Endothelial cell of umbilical vein (primary cell): ENCODE measurements around the gene IRF2BPL. TPM values are rescaled to one million over a fixed set of nuclear protein-coding genes. Genes with fewer than 3 reads are reported as not detected.

Experiments used
- BruUV-seq: library from RNA; stranded (reverse); fragments of 400-500 nt; replicated peaks from 2 replicates; lab custom pipeline; 2021; lab: Mats Ljungman, UMichigan
- CTCF ChIA-PET: fragments of 300-600, 350-600 bp; sonication (Branson Sonifier 250); formaldehyde crosslinking; loops from one replicate; lab custom pipeline; 2021; ENCODE audit warnings: antibody characterized with exemption, inconsistent platforms; lab: Charles Lee
- POLR2A ChIA-PET: fragments of 300-600, 350-600 bp; sonication (Branson Sonifier 250); formaldehyde crosslinking; loops from one replicate; lab custom pipeline; 2021; ENCODE audit warnings: antibody characterized with exemption, inconsistent platforms; lab: Charles Lee
- DNase-seq: peaks from one replicate; pipeline ENCODE4 v3.0.0-alpha.2; 2011; ENCODE audit warnings: low read depth, low spot score
- FAIRE-seq: peaks from 2 replicates; lab custom pipeline; 2011; peaks lifted over from hg19 to GRCh38; lab: Jason Lieb, UNC
- H2AFZ ChIP-seq: 2 replicates; pipeline ENCODE4 v1.6.0; 2012; ENCODE audit warnings: low read depth, low read length, control low read depth, inconsistent platforms
- H3K27ac ChIP-seq: 2 replicates; pipeline ENCODE4 v1.5.1; 2011; ENCODE audit warnings: low read depth, mild to moderate bottlenecking, control low read depth, low read length, moderate library complexity; ENCODE audit not compliant: insufficient read depth
- H3K27me3 ChIP-seq, 2 experiments: 2 replicates each; pipeline versions ENCODE4 v1.6.0 to v1.6.1; 2011; ENCODE audit warnings: low read length in 2 of 2, mixed read lengths in 1 of 2; ENCODE audit not compliant: control insufficient read depth in 2 of 2, insufficient read depth in 2 of 2
- H3K36me3 ChIP-seq, 2 experiments: 2 replicates in 1 of 2; 3 replicates in 1 of 2; pipeline ENCODE4 v1.5.1; 2011; ENCODE audit warnings: low read length in 2 of 2, mild to moderate bottlenecking in 1 of 2, moderate library complexity in 1 of 2; ENCODE audit not compliant: control insufficient read depth in 2 of 2, insufficient read depth in 2 of 2; ENCODE audit errors: extremely low read depth in 1 of 2
- H3K4me1 ChIP-seq: 3 replicates; pipeline ENCODE4 v1.5.1; 2011; ENCODE audit warnings: mild to moderate bottlenecking, low read length; ENCODE audit not compliant: control insufficient read depth, insufficient read depth; ENCODE audit errors: extremely low read depth
- H3K4me2 ChIP-seq: 2 replicates; pipeline ENCODE4 v1.6.1; 2011; ENCODE audit warnings: low read length, control low read depth, mixed read lengths; ENCODE audit not compliant: insufficient read depth
- H3K4me3 ChIP-seq, 3 experiments: fragments of 200-600 bp in 1 of 3; sonication (generic), shearing (Covaris generic) in 1 of 3; replicated peaks in 1 of 3; 2 replicates each; pipeline ENCODE4 v1.5.1; 2011 to 2016; ENCODE audit warnings: control low read depth in 3 of 3, low read length in 3 of 3, mild to moderate bottlenecking in 2 of 3, inconsistent platforms in 1 of 3, low read depth in 1 of 3, moderate library complexity in 1 of 3; ENCODE audit not compliant: insufficient read depth in 1 of 3
- H3K79me2 ChIP-seq: 2 replicates; pipeline ENCODE4 v1.6.0; 2012; ENCODE audit warnings: low read length, inconsistent platforms; ENCODE audit not compliant: control insufficient read depth, insufficient read depth
- H3K9ac ChIP-seq: replicated peaks from 2 replicates; pipeline ENCODE3; 2011; ENCODE audit warnings: low read length, control low read depth; ENCODE audit not compliant: insufficient read depth; ENCODE audit errors: extremely low read depth
- H3K9me1 ChIP-seq: replicated peaks from 3 replicates; pipeline ENCODE4 v1.6.0; 2011; ENCODE audit warnings: mild to moderate bottlenecking, low read length; ENCODE audit not compliant: control insufficient read depth, insufficient read depth; ENCODE audit errors: extremely low read depth
- H3K9me3 ChIP-seq: replicated peaks from 2 replicates; pipeline ENCODE4 v1.5.1; 2012; ENCODE audit warnings: low read length, inconsistent platforms; ENCODE audit not compliant: control insufficient read depth, insufficient read depth
- H4K20me1 ChIP-seq: replicated peaks from 2 replicates; pipeline ENCODE3; 2011; ENCODE audit warnings: mild to moderate bottlenecking, low read length; ENCODE audit not compliant: control insufficient read depth, insufficient read depth; ENCODE audit errors: extremely low read depth
- CTCF ChIP-seq, 2 donors: IDR thresholded peaks; 1 replicate in 1 of 2; 2 replicates in 1 of 2; pipeline ENCODE4 v1.5.1; 2011; ENCODE audit warnings: low read length in 2 of 2, mild to moderate bottlenecking in 2 of 2, moderate library complexity in 2 of 2, control low read depth in 1 of 2, inconsistent platforms in 1 of 2, low read depth in 1 of 2; ENCODE audit not compliant: insufficient read depth in 1 of 2; ENCODE audit errors: extremely low read depth in 1 of 2
- EZH2 ChIP-seq: IDR thresholded peaks from 2 replicates; pipeline ENCODE4 v1.6.1; 2012; ENCODE audit warnings: borderline replicate concordance, low read depth, mild to moderate bottlenecking, moderate library complexity, low read length, inconsistent platforms; ENCODE audit not compliant: severe bottlenecking
- FOS ChIP-seq: IDR thresholded peaks from 2 replicates; pipeline ENCODE4 v1.6.1; 2011; ENCODE audit warnings: mild to moderate bottlenecking, low read length, moderate library complexity, borderline replicate concordance; ENCODE audit not compliant: insufficient read depth
- GATA2 ChIP-seq: IDR thresholded peaks from 2 replicates; pipeline ENCODE4 v1.7.0; 2011; ENCODE audit warnings: low read depth, mild to moderate bottlenecking, moderate library complexity, mixed read lengths, low read length; ENCODE audit not compliant: insufficient read length, insufficient read depth
- JUN ChIP-seq: IDR thresholded peaks from 2 replicates; pipeline ENCODE4 v1.6.1; 2011; ENCODE audit warnings: borderline replicate concordance, low read depth; ENCODE audit not compliant: insufficient read length, insufficient read depth
- MAX ChIP-seq: IDR thresholded peaks from 2 replicates; pipeline ENCODE4 v1.6.1; 2011; ENCODE audit not compliant: insufficient read depth, insufficient read length
- MYC ChIP-seq: IDR thresholded peaks from one replicate; pipeline ENCODE4 v1.6.1; 2011; ENCODE audit warnings: mild to moderate bottlenecking, low read depth, low read length
- POLR2A ChIP-seq: IDR thresholded peaks from 2 replicates; pipeline ENCODE4 v1.6.1; 2012; ENCODE audit warnings: low read depth, mild to moderate bottlenecking, control low read depth, low read length
- POLR2AphosphoS5 ChIP-seq: IDR thresholded peaks from 2 replicates; pipeline ENCODE4 v1.6.1; 2012; ENCODE audit warnings: low read depth, mild to moderate bottlenecking, control low read depth, low read length, moderate library complexity; ENCODE audit not compliant: insufficient read depth
- dilution Hi-C: fragments of 300-500 bp; cut with MboI; formaldehyde crosslinking; loops from one replicate; pipeline ENCODE4 v1.15.0; 2019; ENCODE audit warnings: low sequenced_read_pairs; ENCODE audit not compliant: extremely low pct_ligation_motif_present
- intact Hi-C: fragments of 100-400 bp; cut with micrococcal nuclease; formaldehyde crosslinking; loops from one replicate; pipeline ENCODE4 v1.10.0; 2022
- polyA plus RNA-seq, 4 experiments: library from polyadenylated mRNA; depleted of rRNA in 3 of 4; stranded (reverse) in 3 of 4; unstranded in 1 of 4; fragments of >200 nt; gene quantifications; 2 replicates each; pipeline versions ENCODE4 v1.2.1 to v1.2.3, GENCODE V29; 2011 to 2012; ENCODE audit warnings: missing spikeins in 1 of 4
- total RNA-seq: library from RNA; stranded (reverse); gene quantifications from 2 replicates; pipeline ENCODE4 v1.2.3, GENCODE V29; 2021

IRF2BPL gene
- total and polyA plus RNA-seq, 2 donors (not counting 3 experiments of a cell fraction or from before 2014, with no cell fraction given), result 9.3 to 23.3 TPM

- Histone ChIP-seq H3K27ac (no peak overlapping the region), H3K9me3 (no peaks in the 10 kb centered on the region), H3K9ac (no peak overlapping the region), H2AFZ (no peak overlapping the region), H3K4me1 (peaks cover 73% of the 10 kb centered on the region), H3K27me3 (no peaks in the 10 kb centered on the region), H3K4me3 (no peak overlapping the region), H3K79me2 (no peaks in the 10 kb centered on the region), H4K20me1 (no peaks in the 10 kb centered on the region), H3K9me1 (no peaks in the 10 kb centered on the region), H3K4me2 (no peak overlapping the region), H3K36me3 (no peaks in the 10 kb centered on the region)
- FAIRE-seq (no peak), DNase-seq (no peak)
- intact Hi-C loops (no loop called here), dilution Hi-C loops (no loop called here)
- POLR2A ChIA-PET, result no interaction called here
- no TSS peak for BruUV-seq
- TF ChIP-seq FOS (no peak), MYC (no peak), CTCF (IDR thresholded peaks at IDR 0.05; ENCODE audit: extremely low read depth in 1 of 2, insufficient read depth in 1 of 2, low read depth in 1 of 2, low read length in 2 of 2) (no peak), POLR2A (no peak), JUN (no peak), MAX (no peak), POLR2AphosphoS5 (no peak), GATA2 (no peak), EZH2 (no peak)
- CTCF ChIA-PET, result interaction anchor here (1.0 to 1.5 kb wide), 4 partner anchors 9 to 123 kb away, joined by 3 to 5 read pairs (median 4); no protein-coding TSS in a partner anchor
Measured at GRCh38 chr14:77036484-77037214, 8.1 kb upstream of the IRF2BPL start.
